HepG2 (cell line): Measurements from ENCODE around the gene CHMP4B. TPM values are rescaled to one million over a fixed set of nuclear protein-coding genes. Genes with fewer than 3 reads are reported as not detected.
A peak's percentile ranks its signal among the peaks of the same experiment; 100 is the strongest.

Experiments used
- ATF1 ChIP-seq: IDR thresholded peaks from 2 replicates; pipeline ENCODE4 v1.6.1; 2016; ENCODE audit warnings: mild to moderate bottlenecking, control low read depth
- BORCS8-MEF2B ChIP-seq: sonication (generic); formaldehyde crosslinking; IDR thresholded peaks from 2 replicates; pipeline ENCODE4 v1.8.0; 2022; ENCODE audit warnings: mild to moderate bottlenecking, missing genetic modification reagents
- BRD4 ChIP-seq: sonication (generic); formaldehyde crosslinking; IDR thresholded peaks from 2 replicates; pipeline ENCODE4 v1.4.0; 2020; ENCODE audit warnings: missing genetic modification reagents
- CHD2 ChIP-seq: IDR thresholded peaks from 2 replicates; pipeline ENCODE4 v1.6.1; 2011; ENCODE audit warnings: low read depth, low read length, improper control_type of control experiment
- ELF4 ChIP-seq: sonication (generic); formaldehyde crosslinking; IDR thresholded peaks from 2 replicates; pipeline ENCODE4 v1.5.0; 2020; ENCODE audit warnings: missing genetic modification reagents, mild to moderate bottlenecking, moderate library complexity, borderline replicate concordance
- ETS1 ChIP-seq: sonication (generic); formaldehyde crosslinking; IDR thresholded peaks from 2 replicates; pipeline ENCODE4 v1.4.0; 2020; ENCODE audit warnings: missing genetic modification reagents
- MLXIP ChIP-seq: sonication (generic); formaldehyde crosslinking; IDR thresholded peaks from 2 replicates; pipeline ENCODE4 v1.9.0; 2021; ENCODE audit warnings: missing genetic modification reagents, borderline replicate concordance
- POGK ChIP-seq: sonication (generic); formaldehyde crosslinking; conservative IDR thresholded peaks from 2 replicates; pipeline ENCODE4 v1.8.0; 2022; ENCODE audit warnings: mild to moderate bottlenecking, moderate library complexity, missing genetic modification reagents
- PRDM10 ChIP-seq: sonication (generic); formaldehyde crosslinking; IDR thresholded peaks from 2 replicates; pipeline ENCODE4 v1.4.0; 2020; ENCODE audit warnings: low read depth, missing genetic modification reagents
- SIX1 ChIP-seq: sonication (generic); formaldehyde crosslinking; IDR thresholded peaks from 2 replicates; pipeline ENCODE4 v1.4.0; 2020; ENCODE audit warnings: missing genetic modification reagents, borderline replicate concordance
- TMF1 ChIP-seq: sonication (generic); formaldehyde crosslinking; IDR thresholded peaks from 2 replicates; pipeline ENCODE4 v1.8.1; 2022; ENCODE audit warnings: low read depth, missing genetic modification reagents
- TOE1 ChIP-seq: sonication (generic); formaldehyde crosslinking; IDR thresholded peaks from 2 replicates; pipeline ENCODE4 v1.4.0; 2020; ENCODE audit warnings: mild to moderate bottlenecking, missing genetic modification reagents
- ZNF484 ChIP-seq: sonication (generic); formaldehyde crosslinking; IDR thresholded peaks from 2 replicates; pipeline ENCODE4 v1.5.1; 2020; ENCODE audit warnings: mild to moderate bottlenecking, low read depth, missing genetic modification reagents, borderline replicate concordance
- ZNF503 ChIP-seq: sonication (generic); formaldehyde crosslinking; IDR thresholded peaks from 2 replicates; pipeline ENCODE4 v1.4.0; 2020; ENCODE audit warnings: missing genetic modification reagents
- ZNF639 ChIP-seq: conservative IDR thresholded peaks from 2 replicates; pipeline ENCODE4 v1.6.1; 2018; ENCODE audit warnings: missing genetic modification reagents
- polyA plus RNA-seq, 8 experiments: library from polyadenylated mRNA; depleted of rRNA in 3 of 8; stranded (reverse) in 7 of 8; unstranded in 1 of 8; fragments of >200 nt; fragmentation: Illumina TruSeq in 4 of 8; extraction: Trizol in 4 of 8; gene quantifications; 2 replicates each; pipeline versions ENCODE4 v1.2.1 to v1.2.3, GENCODE V29; 2011 to 2016; ENCODE audit warnings: low read depth in 4 of 8, missing spikeins in 1 of 8, mixed read lengths in 1 of 8; ENCODE audit not compliant: insufficient read depth in 1 of 8
- total RNA-seq, 5 experiments: library from RNA; depleted of rRNA; stranded (reverse); fragments of >200 nt; fragmentation: Illumina TruSeq; extraction: Trizol; gene quantifications; 2 replicates each; pipeline ENCODE4 v1.2.3, GENCODE V29; 2016; ENCODE audit warnings: low read depth in 1 of 5

Gene CHMP4B
- total and polyA plus RNA-seq, 2 of the 13 experiments (the other 11 are each of a cell fraction or from before 2014, with no cell fraction given): 40.1 to 45.6 TPM

GRCh38 chr20:33862709-33863403 is 51.7 kb downstream of the CHMP4B start (continued):
- TF ChIP-seq POGK (CRISPR knock-in tag) (0 out of 2 replicates have a peak, but pooled peaks have one; percentile 16), ZNF639 (peak; percentile 40; the same call in 1 of the 2 replicates), ELF4 (CRISPR knock-in tag) (no peak), TMF1 (CRISPR knock-in tag) (no peak), ZNF484 (CRISPR knock-in tag) (no peak), SIX1 (CRISPR knock-in tag) (no peak), MLXIP (no peak), BRD4 (CRISPR knock-in tag) (no peak), BORCS8-MEF2B (CRISPR knock-in tag) (no peak), ETS1 (CRISPR knock-in tag) (no peak), TOE1 (CRISPR knock-in tag) (no peak), ZNF503 (CRISPR knock-in tag) (no peak), PRDM10 (CRISPR knock-in tag) (0 out of 2 replicates have a peak, but pooled peaks have one; percentile 3), ATF1 (no peak), CHD2 (no peak)
